Endothelial cell of umbilical vein (primary cell): Measurements from ENCODE around the gene MYO19. TPM values are rescaled to one million over a fixed set of nuclear protein-coding genes. Genes with fewer than 3 reads are reported as not detected.

Experiments
- BruUV-seq: library from RNA; stranded (reverse); fragments of 400-500 nt; replicated peaks from 2 replicates; lab custom pipeline; 2021; lab: Mats Ljungman, UMichigan
- CTCF ChIA-PET: fragments of 300-600, 350-600 bp; sonication (Branson Sonifier 250); formaldehyde crosslinking; loops from one replicate; lab custom pipeline; 2021; ENCODE audit warnings: antibody characterized with exemption, inconsistent platforms; lab: Charles Lee
- POLR2A ChIA-PET: fragments of 300-600, 350-600 bp; sonication (Branson Sonifier 250); formaldehyde crosslinking; loops from one replicate; lab custom pipeline; 2021; ENCODE audit warnings: antibody characterized with exemption, inconsistent platforms; lab: Charles Lee
- DNase-seq: peaks from one replicate; pipeline ENCODE4 v3.0.0-alpha.2; 2011; ENCODE audit warnings: low read depth, low spot score
- FAIRE-seq: peaks from 2 replicates; lab custom pipeline; 2011; peaks lifted over from hg19 to GRCh38; lab: Jason Lieb, UNC
- H2AFZ ChIP-seq: 2 replicates; pipeline ENCODE4 v1.6.0; 2012; ENCODE audit warnings: low read depth, low read length, control low read depth, inconsistent platforms
- H3K27ac ChIP-seq: 2 replicates; pipeline ENCODE4 v1.5.1; 2011; ENCODE audit warnings: low read depth, mild to moderate bottlenecking, control low read depth, low read length, moderate library complexity; ENCODE audit not compliant: insufficient read depth
- H3K27me3 ChIP-seq, 2 experiments: 2 replicates each; pipeline versions ENCODE4 v1.6.0 to v1.6.1; 2011; ENCODE audit warnings: low read length in 2 of 2, mixed read lengths in 1 of 2; ENCODE audit not compliant: control insufficient read depth in 2 of 2, insufficient read depth in 2 of 2
- H3K36me3 ChIP-seq, 2 experiments: 2 replicates in 1 of 2; 3 replicates in 1 of 2; pipeline ENCODE4 v1.5.1; 2011; ENCODE audit warnings: low read length in 2 of 2, mild to moderate bottlenecking in 1 of 2, moderate library complexity in 1 of 2; ENCODE audit not compliant: control insufficient read depth in 2 of 2, insufficient read depth in 2 of 2; ENCODE audit errors: extremely low read depth in 1 of 2
- H3K4me1 ChIP-seq: 3 replicates; pipeline ENCODE4 v1.5.1; 2011; ENCODE audit warnings: mild to moderate bottlenecking, low read length; ENCODE audit not compliant: control insufficient read depth, insufficient read depth; ENCODE audit errors: extremely low read depth
- H3K4me2 ChIP-seq: 2 replicates; pipeline ENCODE4 v1.6.1; 2011; ENCODE audit warnings: low read length, control low read depth, mixed read lengths; ENCODE audit not compliant: insufficient read depth
- H3K4me3 ChIP-seq, 3 experiments: fragments of 200-600 bp in 1 of 3; sonication (generic), shearing (Covaris generic) in 1 of 3; replicated peaks in 1 of 3; 2 replicates each; pipeline ENCODE4 v1.5.1; 2011 to 2016; ENCODE audit warnings: control low read depth in 3 of 3, low read length in 3 of 3, mild to moderate bottlenecking in 2 of 3, inconsistent platforms in 1 of 3, low read depth in 1 of 3, moderate library complexity in 1 of 3; ENCODE audit not compliant: insufficient read depth in 1 of 3
- H3K79me2 ChIP-seq: 2 replicates; pipeline ENCODE4 v1.6.0; 2012; ENCODE audit warnings: low read length, inconsistent platforms; ENCODE audit not compliant: control insufficient read depth, insufficient read depth
- H3K9ac ChIP-seq: replicated peaks from 2 replicates; pipeline ENCODE3; 2011; ENCODE audit warnings: low read length, control low read depth; ENCODE audit not compliant: insufficient read depth; ENCODE audit errors: extremely low read depth
- H3K9me1 ChIP-seq: replicated peaks from 3 replicates; pipeline ENCODE4 v1.6.0; 2011; ENCODE audit warnings: mild to moderate bottlenecking, low read length; ENCODE audit not compliant: control insufficient read depth, insufficient read depth; ENCODE audit errors: extremely low read depth
- H3K9me3 ChIP-seq: replicated peaks from 2 replicates; pipeline ENCODE4 v1.5.1; 2012; ENCODE audit warnings: low read length, inconsistent platforms; ENCODE audit not compliant: control insufficient read depth, insufficient read depth
- H4K20me1 ChIP-seq: replicated peaks from 2 replicates; pipeline ENCODE3; 2011; ENCODE audit warnings: mild to moderate bottlenecking, low read length; ENCODE audit not compliant: control insufficient read depth, insufficient read depth; ENCODE audit errors: extremely low read depth
- CTCF ChIP-seq, 2 donors: IDR thresholded peaks; 1 replicate in 1 of 2; 2 replicates in 1 of 2; pipeline ENCODE4 v1.5.1; 2011; ENCODE audit warnings: low read length in 2 of 2, mild to moderate bottlenecking in 2 of 2, moderate library complexity in 2 of 2, control low read depth in 1 of 2, inconsistent platforms in 1 of 2, low read depth in 1 of 2; ENCODE audit not compliant: insufficient read depth in 1 of 2; ENCODE audit errors: extremely low read depth in 1 of 2
- EZH2 ChIP-seq: IDR thresholded peaks from 2 replicates; pipeline ENCODE4 v1.6.1; 2012; ENCODE audit warnings: borderline replicate concordance, low read depth, mild to moderate bottlenecking, moderate library complexity, low read length, inconsistent platforms; ENCODE audit not compliant: severe bottlenecking
- FOS ChIP-seq: IDR thresholded peaks from 2 replicates; pipeline ENCODE4 v1.6.1; 2011; ENCODE audit warnings: mild to moderate bottlenecking, low read length, moderate library complexity, borderline replicate concordance; ENCODE audit not compliant: insufficient read depth
- GATA2 ChIP-seq: IDR thresholded peaks from 2 replicates; pipeline ENCODE4 v1.7.0; 2011; ENCODE audit warnings: low read depth, mild to moderate bottlenecking, moderate library complexity, mixed read lengths, low read length; ENCODE audit not compliant: insufficient read length, insufficient read depth
- JUN ChIP-seq: IDR thresholded peaks from 2 replicates; pipeline ENCODE4 v1.6.1; 2011; ENCODE audit warnings: borderline replicate concordance, low read depth; ENCODE audit not compliant: insufficient read length, insufficient read depth
- MAX ChIP-seq: IDR thresholded peaks from 2 replicates; pipeline ENCODE4 v1.6.1; 2011; ENCODE audit not compliant: insufficient read depth, insufficient read length
- MYC ChIP-seq: IDR thresholded peaks from one replicate; pipeline ENCODE4 v1.6.1; 2011; ENCODE audit warnings: mild to moderate bottlenecking, low read depth, low read length
- POLR2A ChIP-seq: IDR thresholded peaks from 2 replicates; pipeline ENCODE4 v1.6.1; 2012; ENCODE audit warnings: low read depth, mild to moderate bottlenecking, control low read depth, low read length
- POLR2AphosphoS5 ChIP-seq: IDR thresholded peaks from 2 replicates; pipeline ENCODE4 v1.6.1; 2012; ENCODE audit warnings: low read depth, mild to moderate bottlenecking, control low read depth, low read length, moderate library complexity; ENCODE audit not compliant: insufficient read depth
- dilution Hi-C: fragments of 300-500 bp; cut with MboI; formaldehyde crosslinking; loops from one replicate; pipeline ENCODE4 v1.15.0; 2019; ENCODE audit warnings: low sequenced_read_pairs; ENCODE audit not compliant: extremely low pct_ligation_motif_present
- intact Hi-C: fragments of 100-400 bp; cut with micrococcal nuclease; formaldehyde crosslinking; loops from one replicate; pipeline ENCODE4 v1.10.0; 2022
- polyA plus RNA-seq, 4 experiments: library from polyadenylated mRNA; depleted of rRNA in 3 of 4; stranded (reverse) in 3 of 4; unstranded in 1 of 4; fragments of >200 nt; gene quantifications; 2 replicates each; pipeline versions ENCODE4 v1.2.1 to v1.2.3, GENCODE V29; 2011 to 2012; ENCODE audit warnings: missing spikeins in 1 of 4
- total RNA-seq: library from RNA; stranded (reverse); gene quantifications from 2 replicates; pipeline ENCODE4 v1.2.3, GENCODE V29; 2021

MYO19 gene
- total and polyA plus RNA-seq, 2 donors (not counting 3 experiments of a cell fraction or from before 2014, with no cell fraction given): 75.4 to 95.7 TPM

- H3K9ac ChIP-seq: no peak overlapping the region
- H3K4me3 ChIP-seq: no peak overlapping the region
- TF ChIP-seq MYC (no peak), POLR2A (no peak), FOS (no peak), EZH2 (no peak)
- no TSS peak for BruUV-seq
- no peak for DNase-seq
- H3K27ac ChIP-seq: no peak overlapping the region
- intact Hi-C loops: no loop called here
- peaks cover 0 to 6% of the 10 kb centered on the region in 2 experiments for H3K27me3 ChIP-seq
- POLR2A ChIA-PET: no interaction called here
- H3K79me2 ChIP-seq: no peaks in the 10 kb centered on the region
- CTCF ChIA-PET: no interaction called here
- no peak for FAIRE-seq
- H3K36me3 ChIP-seq: no peaks in the 10 kb centered on the region
- no peak overlapping the region for H3K4me2 ChIP-seq
- H3K4me1 ChIP-seq: no peaks in the 10 kb centered on the region
- H3K9me1 ChIP-seq: no peaks in the 10 kb centered on the region
- no peak overlapping the region for H2AFZ ChIP-seq
- no peaks in the 10 kb centered on the region for H4K20me1 ChIP-seq
- H3K9me3 ChIP-seq: no peaks in the 10 kb centered on the region
- dilution Hi-C loops: no loop called here
These were observed 64.2 kb downstream of the MYO19 start for GRCh38 chr17:36470499-36470898.

DNA sequence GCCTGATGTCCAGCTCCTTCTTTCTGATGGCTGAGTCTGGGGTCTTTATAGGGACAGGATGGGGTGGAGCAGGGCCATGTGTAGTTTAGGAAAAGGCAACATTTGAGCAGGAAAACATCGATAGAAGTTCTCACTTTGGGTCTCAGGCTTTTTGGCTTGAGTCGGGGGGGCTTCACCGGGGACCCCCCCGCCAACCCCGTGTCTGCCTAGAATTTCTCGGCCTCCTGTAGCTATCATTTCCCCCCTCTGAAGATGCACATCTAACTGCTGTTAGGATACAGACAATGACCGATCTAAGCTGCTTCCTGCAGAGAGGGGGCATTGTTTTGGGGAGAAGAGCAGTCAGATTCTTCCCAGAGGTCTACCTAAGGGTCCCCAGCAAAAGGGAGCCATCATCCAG, 64.9 kb downstream of the MYO19 start:
- Histone ChIP-seq H3K9me1 (no peaks in the 10 kb centered on the region), H3K9ac (no peak overlapping the region), H3K4me1 (no peaks in the 10 kb centered on the region), H3K9me3 (no peaks in the 10 kb centered on the region), H3K4me2 (no peak overlapping the region), H3K4me3 (no peak overlapping the region), H3K27ac (no peak overlapping the region), H3K36me3 (no peaks in the 10 kb centered on the region), H3K79me2 (no peaks in the 10 kb centered on the region), H4K20me1 (no peaks in the 10 kb centered on the region), H3K27me3 (peaks cover 0 to 4% of the 10 kb centered on the region in 2 experiments), H2AFZ (no peak overlapping the region)
- TF ChIP-seq JUN (no peak), MYC (no peak), FOS (no peak), CTCF (IDR thresholded peaks at IDR 0.05; ENCODE audit: extremely low read depth in 1 of 2, insufficient read depth in 1 of 2, low read depth in 1 of 2, low read length in 2 of 2) (no peak), POLR2AphosphoS5 (no peak), GATA2 (no peak), POLR2A (no peak), MAX (no peak), EZH2 (no peak)
- BruUV-seq: no TSS peak
- intact Hi-C loops (no loop called here), dilution Hi-C loops (no loop called here)
- POLR2A ChIA-PET: no interaction called here
- CTCF ChIA-PET: interaction anchor here (0.9 to 1.9 kb wide), 3 partner anchors 9 to 17 kb away, joined by 3 to 10 read pairs (median 3); partner anchors contain the start of gene ZNHIT3
- DNase-seq (no peak), FAIRE-seq (no peak)
